Aortic smooth muscle cell (primary cell): ENCODE measurements around the gene CPNE5. TPM values are rescaled to one million over a fixed set of nuclear protein-coding genes. Genes with fewer than 3 reads are reported as not detected.

Source experiments
- total RNA-seq: library from RNA; depleted of rRNA; stranded (reverse); fragments of >200 nt; gene quantifications from 2 replicates; pipeline ENCODE4 v1.2.3, GENCODE V29; 2014

CPNE5 gene
- 0.31 and 0.40 TPM in 2 replicates for total RNA-seq

GRCh38 chr6:36838896-36839748 lies at the start of gene CPNE5:
Gene CPNE5 (minus strand): TSS chr6:36839444. CDS start chr6:36839377, 67 bp downstream.

GRCh38 chr6:36885461-36886401 lies 46.5 kb upstream of the CPNE5 start, which contains the start of gene C6orf89:
Gene C6orf89 (plus strand): TSS chr6:36885952. CDS start chr6:36899445, 13,493 bp downstream.

GRCh38 chr6:36874443-36875249 lies 35.4 kb upstream of the CPNE5 start, which contains the start of gene PPIL1:
Gene PPIL1 (minus strand): TSS chr6:36874803. CDS start chr6:36874772, 31 bp downstream.

GRCh38 chr6:36697481-36697903 lies 141.8 kb downstream of the CPNE5 start, which contains the start of gene RAB44:
Gene RAB44 (plus strand): TSS chr6:36697826. CDS start chr6:36704236, 6,410 bp downstream.

Other genes with a start within 250 kb of the CPNE5 start
- 181 and 204 TPM in 2 replicates for gene SRSF3, start 245.1 kb downstream of the CPNE5 start, total RNA-seq
- gene CDKN1A, start 160.7 kb downstream of the CPNE5 start, total RNA-seq = 162 and 268 TPM in 2 replicates
- under 0.01 TPM in 1 of 2 replicates, not detected in the other for gene RAB44, start 141.6 kb downstream of the CPNE5 start, total RNA-seq
- 20.7 and 29.1 TPM in 2 replicates for gene PPIL1, start 35.4 kb upstream of the CPNE5 start, total RNA-seq
- 37.8 and 43.8 TPM in 2 replicates for gene C6orf89, start 46.5 kb upstream of the CPNE5 start, total RNA-seq
- under 0.01 and 0.19 TPM in 2 replicates for gene PI16, start 115.3 kb upstream of the CPNE5 start, total RNA-seq
- 197 and 223 TPM in 2 replicates for gene MTCH1, start 146.8 kb upstream of the CPNE5 start, total RNA-seq
- gene FGD2, start 166.2 kb upstream of the CPNE5 start, total RNA-seq = not detected in 2 replicates